Progenitor cell of endocrine pancreas (in vitro differentiated cells): ENCODE measurements around the gene SERHL2. TPM values are rescaled to one million over a fixed set of nuclear protein-coding genes. Genes with fewer than 3 reads are reported as not detected.
"Not testable (repeated sequence)": the region's sequence is repeated elsewhere in the genome, so short reads cannot be mapped to it uniquely, and the experiment has no call there.

Experiments used
- DNase-seq: peaks from one replicate; pipeline ENCODE4 v3.0.0; 2021; ENCODE audit warnings: low spot score; ENCODE audit not compliant: unreplicated experiment
- H3K27ac Mint-ChIP-seq: 2 replicates; pipeline ENCODE4 v1.8.0; 2021; ENCODE audit warnings: mild to moderate bottlenecking, moderate library complexity, mixed read lengths
- H3K27me3 Mint-ChIP-seq: 2 replicates; pipeline ENCODE4 v1.8.0; 2021; ENCODE audit warnings: mixed read lengths
- H3K36me3 Mint-ChIP-seq: 2 replicates; pipeline ENCODE4 v1.8.0; 2022; ENCODE audit warnings: mixed read lengths; ENCODE audit not compliant: insufficient read depth
- H3K4me1 Mint-ChIP-seq: 2 replicates; pipeline ENCODE4 v1.8.0; 2021; ENCODE audit warnings: low read depth, mixed read lengths
- H3K4me3 Mint-ChIP-seq: 2 replicates; pipeline ENCODE4 v1.8.0; 2021; ENCODE audit warnings: low read depth, mild to moderate bottlenecking, moderate library complexity, mixed read lengths
- H3K9me3 Mint-ChIP-seq: 2 replicates; pipeline ENCODE4 v1.8.0; 2021; ENCODE audit warnings: low read depth, mixed read lengths
- CTCF ChIP-seq: fragments of 200-600 bp; sonication (generic); IDR thresholded peaks from one replicate; pipeline ENCODE4 v1.5.0; 2021; ENCODE audit warnings: antibody characterized with exemption, mild to moderate bottlenecking; ENCODE audit not compliant: unreplicated experiment
- total RNA-seq: library from RNA; stranded (reverse); gene quantifications from 2 replicates; pipeline ENCODE4 v1.2.1, GENCODE V29; 2021

The SERHL2 gene
- total RNA-seq, 1 donor from 2014 or later: 0.69 TPM

DNA sequence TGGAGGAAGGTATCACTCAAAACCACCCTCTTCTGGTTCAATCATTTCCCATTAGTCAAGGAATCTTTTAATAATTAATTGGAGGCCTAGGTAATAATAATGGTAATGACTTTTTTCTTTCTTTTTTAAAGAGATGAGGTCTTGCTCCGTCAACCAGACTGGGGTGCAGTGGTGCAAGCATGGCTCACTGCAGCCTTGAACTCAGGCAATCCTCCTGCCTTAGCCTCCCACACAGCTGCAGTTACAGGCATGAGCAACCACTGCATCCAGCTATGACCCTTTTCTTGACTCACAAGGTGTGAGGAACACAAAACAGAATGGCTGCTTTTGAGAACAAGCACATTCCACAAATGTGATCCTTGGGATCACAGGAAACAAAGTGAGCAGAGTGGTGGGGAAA lies 57.3 kb downstream of the SERHL2 start:
- H3K27me3 Mint-ChIP-seq: no peaks in the 10 kb centered on the region
- H3K9me3 Mint-ChIP-seq: no peaks in the 10 kb centered on the region
- peaks cover 23% of the 10 kb centered on the region for H3K36me3 Mint-ChIP-seq
- peak overlapping the region; percentile 19 for H3K4me3 Mint-ChIP-seq
- DNase-seq: no peak
- peak overlapping the region; percentile 45 for H3K27ac Mint-ChIP-seq
- H3K4me1 Mint-ChIP-seq: peaks cover 26% of the 10 kb centered on the region
- no peak for TF ChIP-seq CTCF

DNA sequence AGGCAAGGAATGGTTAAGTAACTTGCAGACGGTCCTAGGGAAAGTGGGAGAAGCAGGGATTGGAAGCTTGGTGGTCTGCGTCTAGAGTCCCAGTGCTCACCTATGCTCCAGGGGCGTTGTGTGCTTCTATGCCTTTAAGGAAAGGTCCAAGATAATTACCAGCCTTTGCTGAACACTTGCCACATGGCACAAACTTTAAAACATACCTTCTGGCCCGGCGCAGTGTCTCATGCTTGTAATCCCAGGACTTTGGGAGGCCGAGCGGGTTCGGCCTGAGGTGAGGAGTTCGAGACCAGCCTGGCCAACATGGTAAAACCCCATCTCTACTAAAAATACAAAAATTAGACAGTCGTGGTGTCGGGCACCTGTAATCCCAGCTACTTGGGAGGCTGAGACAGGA lies 58.6 kb downstream of the SERHL2 start:
- Mint-ChIP-seq H3K27me3 (no peaks in the 10 kb centered on the region), H3K27ac (no peak overlapping the region), H3K4me3 (peak overlapping the region; percentile 44), H3K9me3 (no peaks in the 10 kb centered on the region), H3K36me3 (peaks cover 18% of the 10 kb centered on the region), H3K4me1 (peaks cover 26% of the 10 kb centered on the region)
- no peak for TF ChIP-seq CTCF
- DNase-seq: no peak

- Mint-ChIP-seq H3K4me3 (peak overlapping the region; percentile 98), H3K9me3 (no peaks in the 10 kb centered on the region), H3K36me3 (peaks cover 10% of the 10 kb centered on the region), H3K27ac (peak overlapping the region; percentile 99), H3K27me3 (no peaks in the 10 kb centered on the region), H3K4me1 (peaks cover 26% of the 10 kb centered on the region)
- DNase-seq: no peak
- no peak for TF ChIP-seq CTCF
Measured at GRCh38 chr22:42613872-42614301, 60.1 kb downstream of the SERHL2 start.

- Mint-ChIP-seq H3K27ac (peak within 1 kb of the TSS; percentile 100), H3K36me3 (peaks cover 6% of the 10 kb centered on the region), H3K4me1 (peaks cover 26% of the 10 kb centered on the region), H3K9me3 (no peaks in the 10 kb centered on the region), H3K4me3 (peak within 1 kb of the TSS; percentile 98), H3K27me3 (no peaks in the 10 kb centered on the region)
- peak; percentile 99 for DNase-seq
- TF ChIP-seq CTCF: peak; percentile 35
Measured at GRCh38 chr22:42614312-42615091, 60.7 kb downstream of the SERHL2 start, which contains the start of gene POLDIP3. POLDIP3 (minus strand) TSS chr22:42614883; CDS start chr22:42614857, 26 bp downstream.

- TF ChIP-seq CTCF: no peak
- Mint-ChIP-seq H3K4me3 (peak overlapping the region; percentile 98), H3K4me1 (peaks cover 26% of the 10 kb centered on the region), H3K9me3 (no peaks in the 10 kb centered on the region), H3K27ac (peak overlapping the region; percentile 100), H3K36me3 (peaks cover 3% of the 10 kb centered on the region), H3K27me3 (no peaks in the 10 kb centered on the region)
- peak; percentile 68 for DNase-seq
Measured at GRCh38 chr22:42615092-42615859, 61.5 kb downstream of the SERHL2 start.

DNA sequence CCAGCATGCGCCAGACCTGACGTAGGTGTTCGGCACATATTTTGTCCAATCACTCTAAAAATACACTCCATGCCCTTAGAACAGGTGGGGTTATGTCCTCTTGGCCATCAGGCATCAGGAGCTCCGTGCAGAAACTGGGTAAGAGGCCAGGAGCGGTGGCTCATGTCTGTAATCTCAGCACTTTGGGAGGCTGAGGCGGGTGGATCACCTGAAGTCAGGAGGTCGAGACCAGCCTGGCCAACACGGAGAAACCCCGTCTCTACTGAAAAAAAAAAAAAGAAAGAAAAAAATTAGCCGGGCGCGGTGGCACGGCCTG lies 62.1 kb downstream of the SERHL2 start:
- Mint-ChIP-seq H3K4me1 (peaks cover 26% of the 10 kb centered on the region), H3K4me3 (peak overlapping the region; percentile 98), H3K27ac (peak overlapping the region; percentile 100)
- not testable (repeated sequence) for H3K9me3 Mint-ChIP-seq, DNase-seq, H3K27me3 Mint-ChIP-seq, H3K36me3 Mint-ChIP-seq
